ENCODE results near the gene CAMK2B. TPM values are rescaled to one million over a fixed set of nuclear protein-coding genes. Genes with fewer than 3 reads are reported as not detected.

Gene CAMK2B
- total and polyA plus RNA-seq, 2 experiments from 2014 or later: 0.37 to 1.7 TPM

DNA sequence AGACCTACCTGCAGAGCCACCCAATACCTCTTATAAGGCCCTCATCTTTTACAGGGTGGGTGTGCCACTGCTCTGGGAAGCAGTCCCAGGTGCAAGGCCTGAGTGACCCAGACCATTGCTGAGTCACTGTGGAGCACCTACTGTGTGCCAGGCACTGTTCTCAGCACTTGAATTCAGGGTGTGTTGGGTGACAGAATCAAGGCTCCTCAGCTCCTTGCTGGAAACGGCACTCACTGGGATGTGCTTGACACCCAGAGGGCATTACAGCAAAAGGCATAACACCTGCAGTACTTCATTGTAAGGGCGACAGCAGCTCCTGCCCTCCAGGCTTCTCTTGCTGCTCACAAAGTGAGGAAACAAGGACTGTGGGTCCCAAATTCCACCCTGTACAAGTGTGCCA, 7.1 kb downstream of the CAMK2B start:
- Histone ChIP-seq H4K20me1 (ENCODE audit: insufficient read depth, poor library complexity, severe bottlenecking) (no peaks in the 10 kb centered on the region), H3K4me2 (no peak overlapping the region), H3K4me1 (ENCODE audit: insufficient read depth) (no peaks in the 10 kb centered on the region), H3K36me3 (replicated peaks; ENCODE audit: insufficient read depth, low read depth) (no peaks in the 10 kb centered on the region), H3K9me2 (replicated peaks; ENCODE audit: insufficient read depth) (no peaks in the 10 kb centered on the region), H3K27ac (no peak overlapping the region), H3K9me3 (ENCODE audit: low read depth) (no peaks in the 10 kb centered on the region), H3K4me3 (no peak overlapping the region), H3K79me2 (no peaks in the 10 kb centered on the region), H2AFZ (no peak overlapping the region), H3K27me3 (peaks cover 26% of the 10 kb centered on the region)
- no peak for TF ChIP-seq EZH2 (IDR thresholded peaks at IDR 0.05; ENCODE audit: borderline replicate concordance)
- TF ChIP-seq CTCF (IDR thresholded peaks at IDR 0.05; ENCODE audit: poor library complexity): no peak
- TF ChIP-seq EZH2phosphoT487 (IDR thresholded peaks at IDR 0.05; ENCODE audit: low read depth, severe bottlenecking, unreplicated experiment): no peak
- no peak for DNase-seq (ENCODE audit: low spot score)
- 64% methylated on average over 2 of the region's 2 CpGs for WGBS (ENCODE audit: low lambda C conversion rate, missing lambda C conversion rate)

DNA sequence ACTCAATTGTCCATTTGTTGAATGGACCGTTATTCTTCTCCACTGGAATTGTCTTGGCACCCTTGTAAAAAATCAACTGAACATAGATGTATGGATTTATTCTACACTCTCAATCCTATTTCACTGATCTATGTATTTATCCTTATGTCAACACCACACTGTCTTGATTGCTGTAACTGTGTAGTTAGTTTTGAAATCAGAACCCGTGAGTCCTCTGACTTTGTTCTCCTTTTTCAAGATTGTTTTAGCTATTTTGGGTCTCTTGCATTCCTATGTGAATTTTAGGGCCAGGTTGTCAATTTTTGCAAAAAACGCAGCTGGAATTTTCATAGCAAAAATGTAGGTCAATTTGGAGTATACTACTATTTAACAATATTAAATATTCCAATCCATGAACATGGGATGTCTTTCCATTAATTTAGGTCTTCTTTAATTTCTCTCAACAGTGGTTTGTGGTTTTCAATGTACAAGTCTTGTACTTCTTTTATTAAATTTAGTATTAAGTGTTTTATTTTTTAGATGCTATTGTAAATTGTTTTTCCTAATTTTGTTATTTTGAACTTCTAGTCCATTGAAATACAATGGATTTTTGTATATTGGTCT, 10.0 kb downstream of the CAMK2B start:
- Histone ChIP-seq H3K9me3 (ENCODE audit: low read depth) (no peaks in the 10 kb centered on the region), H3K36me3 (replicated peaks; ENCODE audit: insufficient read depth, low read depth) (no peaks in the 10 kb centered on the region), H4K20me1 (ENCODE audit: insufficient read depth, poor library complexity, severe bottlenecking) (no peaks in the 10 kb centered on the region), H2AFZ (no peak overlapping the region), H3K4me3 (no peak overlapping the region), H3K27me3 (peaks cover 19% of the 10 kb centered on the region), H3K27ac (no peak overlapping the region), H3K79me2 (no peaks in the 10 kb centered on the region), H3K9me2 (replicated peaks; ENCODE audit: insufficient read depth) (no peaks in the 10 kb centered on the region), H3K4me1 (ENCODE audit: insufficient read depth) (no peaks in the 10 kb centered on the region), H3K4me2 (no peak overlapping the region)
- no peak for TF ChIP-seq CTCF (IDR thresholded peaks at IDR 0.05; ENCODE audit: poor library complexity)
- TF ChIP-seq EZH2 (IDR thresholded peaks at IDR 0.05; ENCODE audit: borderline replicate concordance): no peak
- TF ChIP-seq EZH2phosphoT487 (IDR thresholded peaks at IDR 0.05; ENCODE audit: low read depth, severe bottlenecking, unreplicated experiment): no peak
- no peak for DNase-seq (ENCODE audit: low spot score)
- WGBS (ENCODE audit: low lambda C conversion rate, missing lambda C conversion rate): 76% methylated on average over 3 of the region's 3 CpGs

DNA sequence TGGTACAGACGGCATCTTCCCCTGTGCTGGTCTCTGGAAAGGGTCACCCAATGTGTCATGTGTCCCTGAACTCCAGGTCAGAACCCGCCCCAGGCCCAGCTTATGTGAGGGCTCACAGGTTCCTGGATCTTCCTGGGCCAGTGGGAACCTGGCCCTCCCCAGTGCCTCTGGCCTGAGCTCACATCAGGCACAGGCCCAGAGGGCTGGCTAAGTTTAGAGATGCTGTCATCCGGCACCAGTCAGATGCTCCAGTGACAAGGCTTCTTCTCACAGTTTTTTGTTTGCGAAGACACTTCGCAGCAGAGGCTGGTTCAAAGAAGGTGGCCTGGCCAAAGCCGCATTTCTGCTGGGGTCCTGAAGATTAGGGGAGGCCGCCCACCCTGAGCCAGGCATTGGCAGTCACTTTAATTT, 11.8 kb downstream of the CAMK2B start:
- DNase-seq (ENCODE audit: low spot score): no peak
- Histone ChIP-seq H4K20me1 (ENCODE audit: insufficient read depth, poor library complexity, severe bottlenecking) (no peaks in the 10 kb centered on the region), H3K4me3 (no peak overlapping the region), H3K36me3 (replicated peaks; ENCODE audit: insufficient read depth, low read depth) (no peaks in the 10 kb centered on the region), H3K9me3 (ENCODE audit: low read depth) (no peaks in the 10 kb centered on the region), H2AFZ (no peak overlapping the region), H3K27ac (no peak overlapping the region), H3K79me2 (no peaks in the 10 kb centered on the region), H3K4me2 (no peak overlapping the region), H3K9me2 (replicated peaks; ENCODE audit: insufficient read depth) (no peaks in the 10 kb centered on the region), H3K4me1 (ENCODE audit: insufficient read depth) (peaks cover 3% of the 10 kb centered on the region), H3K27me3 (peaks cover 25% of the 10 kb centered on the region)
- WGBS (ENCODE audit: low lambda C conversion rate, missing lambda C conversion rate): 93% methylated on average over 7 of the region's 7 CpGs
- TF ChIP-seq EZH2 (IDR thresholded peaks at IDR 0.05; ENCODE audit: borderline replicate concordance): no peak
- TF ChIP-seq CTCF (IDR thresholded peaks at IDR 0.05; ENCODE audit: poor library complexity): no peak
- TF ChIP-seq EZH2phosphoT487 (IDR thresholded peaks at IDR 0.05; ENCODE audit: low read depth, severe bottlenecking, unreplicated experiment): no peak

Measured in hepatocyte (in vitro differentiated cells).